CD4-positive, alpha-beta T cell treated with Interleukin-6 at 100 ng/mL for 8 hours (primary cell): Measurements from ENCODE around the gene SMIM20.
A peak's percentile ranks its signal among the peaks of the same experiment; 100 is the strongest.

Experiments used
- DNase-seq: peaks from one replicate; pipeline ENCODE4 v3.0.0-alpha.2; 2020; ENCODE audit warnings: mixed read lengths, low spot score

Gene SMIM20

GRCh38 chr4:25926462-25926861 lies 12.4 kb downstream of the SMIM20 start:
- peak; percentile 29 for DNase-seq

- no peak for DNase-seq
Observed at GRCh38 chr4:25927361-25928195, 13.6 kb downstream of the SMIM20 start.

- no peak for DNase-seq
Observed at GRCh38 chr4:25928379-25929297, 14.6 kb downstream of the SMIM20 start.

GRCh38 chr4:25929298-25929686 lies 15.3 kb downstream of the SMIM20 start:
- DNase-seq: no peak

GRCh38 chr4:25930731-25931354 lies 16.8 kb downstream of the SMIM20 start:
- no peak for DNase-seq

- no peak for DNase-seq
Observed at GRCh38 chr4:25936696-25937095, 22.7 kb downstream of the SMIM20 start.

- no peak for DNase-seq
Observed at GRCh38 chr4:25937801-25938200, 23.8 kb downstream of the SMIM20 start.

GRCh38 chr4:25938366-25938765 lies 24.3 kb downstream of the SMIM20 start:
- no peak for DNase-seq

- DNase-seq: no peak
Observed at GRCh38 chr4:25938787-25939186, 24.8 kb downstream of the SMIM20 start.

GRCh38 chr4:25939330-25939729 lies 25.3 kb downstream of the SMIM20 start:
- no peak for DNase-seq

- DNase-seq: no peak
Observed at GRCh38 chr4:25941457-25942221, 27.6 kb downstream of the SMIM20 start.

- DNase-seq: no peak
Observed at GRCh38 chr4:25943312-25943711, 29.3 kb downstream of the SMIM20 start.

- no peak for DNase-seq
Observed at GRCh38 chr4:25943805-25944204, 29.8 kb downstream of the SMIM20 start.

- no peak for DNase-seq
Observed at GRCh38 chr4:25948051-25948450, 34.0 kb downstream of the SMIM20 start.

GRCh38 chr4:25949173-25949748 lies 35.2 kb downstream of the SMIM20 start:
- DNase-seq: no peak

- no peak for DNase-seq
Observed at GRCh38 chr4:25949994-25950393, 36.0 kb downstream of the SMIM20 start.

- DNase-seq: no peak
Observed at GRCh38 chr4:25950461-25951389, 36.7 kb downstream of the SMIM20 start.

GRCh38 chr4:25951390-25951952 lies 37.5 kb downstream of the SMIM20 start:
- DNase-seq: no peak

GRCh38 chr4:25953740-25954139 lies 39.7 kb downstream of the SMIM20 start:
- no peak for DNase-seq
